ENCODE data around the gene ZBTB7C. TPM values are rescaled to one million over a fixed set of nuclear protein-coding genes. Genes with fewer than 3 reads are reported as not detected.

The ZBTB7C gene
- total RNA-seq, 1 donor from 2014 or later, result 0.67 TPM

- Mint-ChIP-seq H3K27ac (ENCODE audit: unreplicated experiment) (no peak overlapping the region), H3K9me3 (ENCODE audit: unreplicated experiment) (no peaks in the 10 kb centered on the region)
- TF ChIP-seq CTCF (IDR thresholded peaks at IDR 0.05; ENCODE audit: unreplicated experiment), result no peak
Measured at GRCh38 chr18:48100165-48100575, 309.0 kb downstream of the ZBTB7C start.

GRCh38 chr18:48099481-48100164, 309.6 kb downstream of the ZBTB7C start:
- no peak overlapping the region for H3K4me3 Mint-ChIP-seq (ENCODE audit: unreplicated experiment)
- H3K4me1 Mint-ChIP-seq (ENCODE audit: unreplicated experiment), result peaks cover 9% of the 10 kb centered on the region
- H3K36me3 Mint-ChIP-seq (ENCODE audit: low read depth, unreplicated experiment), result no peaks in the 10 kb centered on the region
- no peak for TF ChIP-seq CTCF (IDR thresholded peaks at IDR 0.05; ENCODE audit: unreplicated experiment)
- DNase-seq (ENCODE audit: low spot score), result no peak
- H3K27me3 Mint-ChIP-seq (ENCODE audit: unreplicated experiment), result peaks cover 4% of the 10 kb centered on the region
- no peaks in the 10 kb centered on the region for H3K9me3 Mint-ChIP-seq (ENCODE audit: unreplicated experiment)
- no peak overlapping the region for H3K27ac Mint-ChIP-seq (ENCODE audit: unreplicated experiment)

More at GRCh38 chr18:48100165-48100575, 309.0 kb downstream of the ZBTB7C start:
- Mint-ChIP-seq H3K4me3 (ENCODE audit: unreplicated experiment) (no peak overlapping the region), H3K4me1 (ENCODE audit: unreplicated experiment) (peaks cover 9% of the 10 kb centered on the region), H3K27me3 (ENCODE audit: unreplicated experiment) (peaks cover 4% of the 10 kb centered on the region), H3K36me3 (ENCODE audit: low read depth, unreplicated experiment) (no peaks in the 10 kb centered on the region)
- DNase-seq (ENCODE audit: low spot score), result no peak

GRCh38 chr18:48098538-48098937, 310.6 kb downstream of the ZBTB7C start:
- H3K9me3 Mint-ChIP-seq (ENCODE audit: unreplicated experiment), result no peaks in the 10 kb centered on the region
- H3K27ac Mint-ChIP-seq (ENCODE audit: unreplicated experiment), result no peak overlapping the region
- TF ChIP-seq CTCF (IDR thresholded peaks at IDR 0.05; ENCODE audit: unreplicated experiment), result no peak
- no peak for DNase-seq (ENCODE audit: low spot score)
- H3K27me3 Mint-ChIP-seq (ENCODE audit: unreplicated experiment), result peaks cover 2% of the 10 kb centered on the region
- H3K4me1 Mint-ChIP-seq (ENCODE audit: unreplicated experiment), result peaks cover 9% of the 10 kb centered on the region
- no peaks in the 10 kb centered on the region for H3K36me3 Mint-ChIP-seq (ENCODE audit: low read depth, unreplicated experiment)
- no peak overlapping the region for H3K4me3 Mint-ChIP-seq (ENCODE audit: unreplicated experiment)

- H3K4me3 Mint-ChIP-seq (ENCODE audit: unreplicated experiment), result no peak overlapping the region
- H3K27ac Mint-ChIP-seq (ENCODE audit: unreplicated experiment), result no peak overlapping the region
- no peak for DNase-seq (ENCODE audit: low spot score)
- H3K9me3 Mint-ChIP-seq (ENCODE audit: unreplicated experiment), result no peaks in the 10 kb centered on the region
- peaks cover 9% of the 10 kb centered on the region for H3K4me1 Mint-ChIP-seq (ENCODE audit: unreplicated experiment)
- no peak for TF ChIP-seq CTCF (IDR thresholded peaks at IDR 0.05; ENCODE audit: unreplicated experiment)
- H3K36me3 Mint-ChIP-seq (ENCODE audit: low read depth, unreplicated experiment), result no peaks in the 10 kb centered on the region
- H3K27me3 Mint-ChIP-seq (ENCODE audit: unreplicated experiment), result peaks cover 2% of the 10 kb centered on the region
Measured at GRCh38 chr18:48098007-48098406, 311.2 kb downstream of the ZBTB7C start.

GRCh38 chr18:48095726-48096125, 313.5 kb downstream of the ZBTB7C start:
- Mint-ChIP-seq H3K36me3 (ENCODE audit: low read depth, unreplicated experiment) (no peaks in the 10 kb centered on the region), H3K27ac (ENCODE audit: unreplicated experiment) (no peak overlapping the region), H3K27me3 (ENCODE audit: unreplicated experiment) (no peaks in the 10 kb centered on the region), H3K9me3 (ENCODE audit: unreplicated experiment) (no peaks in the 10 kb centered on the region), H3K4me1 (ENCODE audit: unreplicated experiment) (peaks cover 8% of the 10 kb centered on the region), H3K4me3 (ENCODE audit: unreplicated experiment) (no peak overlapping the region)
- TF ChIP-seq CTCF (IDR thresholded peaks at IDR 0.05; ENCODE audit: unreplicated experiment), result no peak
- DNase-seq (ENCODE audit: low spot score), result no peak

Measured in endothelial cell (in vitro differentiated cells).